ENCODE measurements around the gene PCF11.

GRCh38 chr11:83124636-83125424 lies 32.1 kb upstream of the PCF11 start:
- TF ChIP-seq CTCF (conservative IDR thresholded peaks at IDR 0.05; ENCODE audit: low read depth, low read length) = no peak
- TF ChIP-seq EZH2 (IDR thresholded peaks at IDR 0.05; ENCODE audit: low read length, unreplicated experiment) = no peak
